DND-41 (cell line): ENCODE measurements around the gene MEGF11.

ENCODE experiments used
- EZH2 ChIP-seq: IDR thresholded peaks from 3 replicates; pipeline ENCODE4 v1.6.1; 2012; ENCODE audit warnings: borderline replicate concordance, low read depth, mild to moderate bottlenecking, moderate library complexity, low read length, inconsistent platforms; ENCODE audit not compliant: severe bottlenecking
- TF ChIP-seq, protein P1 (sequence below): IDR thresholded peaks from 2 replicates; pipeline ENCODE4 v1.5.1; 2012; ENCODE audit warnings: borderline replicate concordance, low read length, moderate library complexity, mild to moderate bottlenecking; ENCODE audit not compliant: poor library complexity, severe bottlenecking; ENCODE audit errors: extremely low read depth

DNA sequence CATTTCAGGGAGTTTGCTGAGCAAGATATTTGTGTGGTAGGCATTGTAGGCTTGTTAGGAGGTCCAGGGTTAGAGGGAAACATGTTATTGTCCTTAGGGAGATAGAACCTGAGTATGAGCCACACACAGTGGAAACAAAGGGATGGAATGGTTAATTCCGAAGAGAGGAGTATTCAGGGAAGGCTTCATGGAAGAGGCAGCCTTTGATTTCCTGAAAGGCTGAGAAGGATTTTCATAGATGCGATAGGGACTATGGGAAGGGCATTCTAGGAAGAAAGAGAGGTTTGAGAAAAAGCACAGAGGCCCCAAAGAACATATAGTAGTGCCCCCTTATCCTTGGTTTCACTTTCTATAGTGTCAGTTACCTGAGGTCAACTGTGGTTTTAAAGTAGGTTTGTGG, 302.5 kb downstream of the MEGF11 start:
- no peak for TF ChIP-seq EZH2
- TF ChIP-seq, protein P1, sequence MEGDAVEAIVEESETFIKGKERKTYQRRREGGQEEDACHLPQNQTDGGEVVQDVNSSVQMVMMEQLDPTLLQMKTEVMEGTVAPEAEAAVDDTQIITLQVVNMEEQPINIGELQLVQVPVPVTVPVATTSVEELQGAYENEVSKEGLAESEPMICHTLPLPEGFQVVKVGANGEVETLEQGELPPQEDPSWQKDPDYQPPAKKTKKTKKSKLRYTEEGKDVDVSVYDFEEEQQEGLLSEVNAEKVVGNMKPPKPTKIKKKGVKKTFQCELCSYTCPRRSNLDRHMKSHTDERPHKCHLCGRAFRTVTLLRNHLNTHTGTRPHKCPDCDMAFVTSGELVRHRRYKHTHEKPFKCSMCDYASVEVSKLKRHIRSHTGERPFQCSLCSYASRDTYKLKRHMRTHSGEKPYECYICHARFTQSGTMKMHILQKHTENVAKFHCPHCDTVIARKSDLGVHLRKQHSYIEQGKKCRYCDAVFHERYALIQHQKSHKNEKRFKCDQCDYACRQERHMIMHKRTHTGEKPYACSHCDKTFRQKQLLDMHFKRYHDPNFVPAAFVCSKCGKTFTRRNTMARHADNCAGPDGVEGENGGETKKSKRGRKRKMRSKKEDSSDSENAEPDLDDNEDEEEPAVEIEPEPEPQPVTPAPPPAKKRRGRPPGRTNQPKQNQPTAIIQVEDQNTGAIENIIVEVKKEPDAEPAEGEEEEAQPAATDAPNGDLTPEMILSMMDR: no peak
